Neural cell (in vitro differentiated cells): ENCODE measurements around the gene COL4A5. TPM values are rescaled to one million over a fixed set of nuclear protein-coding genes. Genes with fewer than 3 reads are reported as not detected.

ENCODE experiments used
- H2AFZ ChIP-seq: fragments of 200-600, 300-800 bp; sonication (generic), shearing (Covaris generic); 2 replicates; pipeline ENCODE4 v1.6.0; 2014; ENCODE audit warnings: low read depth, mild to moderate bottlenecking, antibody characterized with exemption, low read length, moderate library complexity
- H3F3A ChIP-seq: fragments of 200-600 bp; shearing (Covaris generic); 2 replicates; pipeline ENCODE4 v1.6.1; 2016; ENCODE audit warnings: mild to moderate bottlenecking, moderate library complexity, mixed read lengths, antibody characterized with exemption, low read length; ENCODE audit not compliant: insufficient read depth, poor library complexity, severe bottlenecking
- H3K27ac ChIP-seq: fragments of 200-600, 300-800 bp; sonication (generic), shearing (Covaris generic); 2 replicates; pipeline ENCODE4 v1.5.1; 2014; ENCODE audit warnings: mild to moderate bottlenecking, low read length, moderate library complexity
- H3K27me3 ChIP-seq: fragments of 300-800, 200-600 bp; sonication (generic), shearing (Covaris generic); 2 replicates; pipeline ENCODE4 v1.6.0; 2014; ENCODE audit warnings: mild to moderate bottlenecking, low read depth, low read length, moderate library complexity; ENCODE audit not compliant: insufficient read depth
- H3K36me3 ChIP-seq: fragments of 300-800, 200-600 bp; sonication (generic), shearing (Covaris generic); 2 replicates; pipeline ENCODE4 v1.5.1; 2014; ENCODE audit warnings: mild to moderate bottlenecking, antibody characterized with exemption, low read length, moderate library complexity; ENCODE audit not compliant: insufficient read depth
- H3K4me2 ChIP-seq: fragments of 300-800, 200-600 bp; sonication (generic), shearing (Covaris generic); 2 replicates; pipeline ENCODE4 v1.6.0; 2014; ENCODE audit warnings: mild to moderate bottlenecking, low read length
- H3K4me3 ChIP-seq: fragments of 300-800, 200-600 bp; sonication (generic), shearing (Covaris generic); 2 replicates; pipeline ENCODE4 v1.5.1; 2014; ENCODE audit warnings: mild to moderate bottlenecking, low read length, moderate library complexity
- H3K79me2 ChIP-seq: fragments of 200-600 bp; shearing (Covaris generic); replicated peaks from 2 replicates; pipeline ENCODE4 v1.6.0; 2014; ENCODE audit warnings: mild to moderate bottlenecking, low read length, moderate library complexity; ENCODE audit not compliant: insufficient read depth
- H3K9ac ChIP-seq: fragments of 300-800, 200-600 bp; sonication (generic), shearing (Covaris generic); 2 replicates; pipeline ENCODE4 v1.6.1; 2016; ENCODE audit warnings: mild to moderate bottlenecking, low read length, mixed read lengths
- H3K9me2 ChIP-seq: fragments of 200-600 bp; shearing (Covaris generic); 2 replicates; pipeline ENCODE4 v1.6.1; 2016; ENCODE audit warnings: mild to moderate bottlenecking, low read length, mixed read lengths; ENCODE audit not compliant: insufficient read depth
- H3K9me3 ChIP-seq: fragments of 200-600, 300-800 bp; sonication (generic), shearing (Covaris generic); 2 replicates; pipeline ENCODE4 v1.6.1; 2016; ENCODE audit warnings: mild to moderate bottlenecking, mixed run types, low read length, moderate library complexity, mixed read lengths
- H4K20me1 ChIP-seq: fragments of 200-600 bp; shearing (Covaris generic); 2 replicates; pipeline ENCODE4 v1.6.1; 2016; ENCODE audit warnings: mild to moderate bottlenecking, mixed run types; ENCODE audit not compliant: insufficient read depth
- EP300 ChIP-seq: fragments of 450-650 bp; conservative IDR thresholded peaks from 2 replicates; pipeline ENCODE4 v1.6.1; 2014; ENCODE audit warnings: antibody characterized with exemption, mild to moderate bottlenecking, moderate library complexity; ENCODE audit not compliant: poor library complexity, severe bottlenecking
- EZH2 ChIP-seq: fragments of 200-600, 300-800 bp; shearing (Covaris generic), sonication (generic); IDR thresholded peaks from 2 replicates; pipeline ENCODE4 v1.6.1; 2014; ENCODE audit warnings: antibody characterized with exemption, low read length, borderline replicate concordance, mild to moderate bottlenecking; ENCODE audit not compliant: insufficient read depth, poor library complexity, severe bottlenecking
- MXI1 ChIP-seq: fragments of 450-650 bp; conservative IDR thresholded peaks from 2 replicates; pipeline ENCODE4 v1.6.1; 2014; ENCODE audit warnings: antibody characterized with exemption, mild to moderate bottlenecking; ENCODE audit not compliant: poor library complexity, severe bottlenecking
- POLR2AphosphoS5 ChIP-seq: IDR thresholded peaks from 2 replicates; pipeline ENCODE4 v1.6.1; 2012
- RAD21 ChIP-seq: fragments of 450-650 bp; conservative IDR thresholded peaks from 2 replicates; pipeline ENCODE4 v1.6.1; 2014; ENCODE audit warnings: antibody characterized with exemption, mild to moderate bottlenecking, moderate library complexity
- SMC3 ChIP-seq: fragments of 450-650 bp; conservative IDR thresholded peaks from 2 replicates; pipeline ENCODE4 v1.6.1; 2014; ENCODE audit warnings: antibody characterized with exemption, mild to moderate bottlenecking, moderate library complexity; ENCODE audit not compliant: poor library complexity
- TAF1 ChIP-seq: IDR thresholded peaks from 2 replicates; pipeline ENCODE4 v1.6.1; 2012; ENCODE audit warnings: low read depth
- polyA plus RNA-seq: library from polyadenylated mRNA; depleted of rRNA; stranded (reverse); fragments of >200 nt; gene quantifications from 2 replicates; pipeline ENCODE4 v1.2.3, GENCODE V29; 2014
- TF ChIP-seq, protein P1 (sequence below): fragments of 450-650 bp; IDR thresholded peaks from 2 replicates; pipeline ENCODE4 v1.5.1; 2014; ENCODE audit warnings: antibody characterized with exemption, mild to moderate bottlenecking, moderate library complexity; ENCODE audit not compliant: poor library complexity, severe bottlenecking
- TF ChIP-seq, protein P2 (sequence below): IDR thresholded peaks from 2 replicates; pipeline ENCODE4 v1.6.1; 2012; ENCODE audit warnings: borderline replicate concordance

COL4A5 gene
- polyA plus RNA-seq, 1 donor from 2014 or later = 3.9 TPM

- Histone ChIP-seq H3K9me2 (no peaks in the 10 kb centered on the region), H3K36me3 (no peaks in the 10 kb centered on the region), H3K79me2 (no peaks in the 10 kb centered on the region), H3K27me3 (no peaks in the 10 kb centered on the region), H2AFZ (no peak overlapping the region), H3F3A (no peaks in the 10 kb centered on the region), H3K4me3 (no peak overlapping the region), H3K4me2 (no peak overlapping the region), H3K9me3 (no peaks in the 10 kb centered on the region), H4K20me1 (no peaks in the 10 kb centered on the region), H3K27ac (no peak overlapping the region), H3K9ac (no peak overlapping the region)
- no peak for TF ChIP-seq SMC3
- TF ChIP-seq, protein P1, sequence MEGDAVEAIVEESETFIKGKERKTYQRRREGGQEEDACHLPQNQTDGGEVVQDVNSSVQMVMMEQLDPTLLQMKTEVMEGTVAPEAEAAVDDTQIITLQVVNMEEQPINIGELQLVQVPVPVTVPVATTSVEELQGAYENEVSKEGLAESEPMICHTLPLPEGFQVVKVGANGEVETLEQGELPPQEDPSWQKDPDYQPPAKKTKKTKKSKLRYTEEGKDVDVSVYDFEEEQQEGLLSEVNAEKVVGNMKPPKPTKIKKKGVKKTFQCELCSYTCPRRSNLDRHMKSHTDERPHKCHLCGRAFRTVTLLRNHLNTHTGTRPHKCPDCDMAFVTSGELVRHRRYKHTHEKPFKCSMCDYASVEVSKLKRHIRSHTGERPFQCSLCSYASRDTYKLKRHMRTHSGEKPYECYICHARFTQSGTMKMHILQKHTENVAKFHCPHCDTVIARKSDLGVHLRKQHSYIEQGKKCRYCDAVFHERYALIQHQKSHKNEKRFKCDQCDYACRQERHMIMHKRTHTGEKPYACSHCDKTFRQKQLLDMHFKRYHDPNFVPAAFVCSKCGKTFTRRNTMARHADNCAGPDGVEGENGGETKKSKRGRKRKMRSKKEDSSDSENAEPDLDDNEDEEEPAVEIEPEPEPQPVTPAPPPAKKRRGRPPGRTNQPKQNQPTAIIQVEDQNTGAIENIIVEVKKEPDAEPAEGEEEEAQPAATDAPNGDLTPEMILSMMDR = no peak
- TF ChIP-seq MXI1 = no peak
- no peak for TF ChIP-seq RAD21
- TF ChIP-seq EZH2 = no peak
- no peak for TF ChIP-seq TAF1
- TF ChIP-seq, protein P2, sequence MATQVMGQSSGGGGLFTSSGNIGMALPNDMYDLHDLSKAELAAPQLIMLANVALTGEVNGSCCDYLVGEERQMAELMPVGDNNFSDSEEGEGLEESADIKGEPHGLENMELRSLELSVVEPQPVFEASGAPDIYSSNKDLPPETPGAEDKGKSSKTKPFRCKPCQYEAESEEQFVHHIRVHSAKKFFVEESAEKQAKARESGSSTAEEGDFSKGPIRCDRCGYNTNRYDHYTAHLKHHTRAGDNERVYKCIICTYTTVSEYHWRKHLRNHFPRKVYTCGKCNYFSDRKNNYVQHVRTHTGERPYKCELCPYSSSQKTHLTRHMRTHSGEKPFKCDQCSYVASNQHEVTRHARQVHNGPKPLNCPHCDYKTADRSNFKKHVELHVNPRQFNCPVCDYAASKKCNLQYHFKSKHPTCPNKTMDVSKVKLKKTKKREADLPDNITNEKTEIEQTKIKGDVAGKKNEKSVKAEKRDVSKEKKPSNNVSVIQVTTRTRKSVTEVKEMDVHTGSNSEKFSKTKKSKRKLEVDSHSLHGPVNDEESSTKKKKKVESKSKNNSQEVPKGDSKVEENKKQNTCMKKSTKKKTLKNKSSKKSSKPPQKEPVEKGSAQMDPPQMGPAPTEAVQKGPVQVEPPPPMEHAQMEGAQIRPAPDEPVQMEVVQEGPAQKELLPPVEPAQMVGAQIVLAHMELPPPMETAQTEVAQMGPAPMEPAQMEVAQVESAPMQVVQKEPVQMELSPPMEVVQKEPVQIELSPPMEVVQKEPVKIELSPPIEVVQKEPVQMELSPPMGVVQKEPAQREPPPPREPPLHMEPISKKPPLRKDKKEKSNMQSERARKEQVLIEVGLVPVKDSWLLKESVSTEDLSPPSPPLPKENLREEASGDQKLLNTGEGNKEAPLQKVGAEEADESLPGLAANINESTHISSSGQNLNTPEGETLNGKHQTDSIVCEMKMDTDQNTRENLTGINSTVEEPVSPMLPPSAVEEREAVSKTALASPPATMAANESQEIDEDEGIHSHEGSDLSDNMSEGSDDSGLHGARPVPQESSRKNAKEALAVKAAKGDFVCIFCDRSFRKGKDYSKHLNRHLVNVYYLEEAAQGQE = no peak
- no peak for TF ChIP-seq POLR2AphosphoS5
- no peak for TF ChIP-seq EP300
These were observed 22.4 kb upstream of the COL4A5 start for GRCh38 chrX:108417257-108417656.

DNA sequence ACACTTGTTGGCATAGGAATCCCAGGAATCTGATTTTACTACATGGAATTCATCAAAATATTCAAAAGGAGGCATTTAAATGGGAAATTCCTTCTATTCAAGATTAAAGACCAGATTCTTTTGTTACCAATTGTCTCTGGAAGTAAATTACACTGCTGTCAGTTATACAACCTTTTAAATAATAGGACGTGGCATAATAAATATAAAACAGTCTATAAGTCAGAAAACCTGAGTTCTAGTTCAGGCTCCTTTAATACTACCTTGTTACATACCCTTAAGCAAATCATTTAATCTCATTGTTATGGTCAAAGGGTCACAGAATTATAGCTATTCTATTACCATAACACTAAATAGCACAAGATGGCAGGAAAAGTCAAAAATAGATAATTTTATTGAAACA lies 20.2 kb upstream of the COL4A5 start:
- H4K20me1 ChIP-seq = no peaks in the 10 kb centered on the region
- H3K27me3 ChIP-seq = no peaks in the 10 kb centered on the region
- no peak overlapping the region for H3K27ac ChIP-seq
- no peak overlapping the region for H3K4me2 ChIP-seq
- H3K9me3 ChIP-seq = no peaks in the 10 kb centered on the region
- no peak for TF ChIP-seq SMC3
- TF ChIP-seq, protein P1 = no peak
- TF ChIP-seq TAF1 = no peak
- TF ChIP-seq, protein P2 = no peak
- TF ChIP-seq RAD21 = no peak
- TF ChIP-seq MXI1 = no peak
- no peaks in the 10 kb centered on the region for H3K36me3 ChIP-seq
- no peaks in the 10 kb centered on the region for H3K79me2 ChIP-seq
- no peaks in the 10 kb centered on the region for H3F3A ChIP-seq
- H3K9me2 ChIP-seq = no peaks in the 10 kb centered on the region
- no peak overlapping the region for H3K4me3 ChIP-seq
- no peak overlapping the region for H2AFZ ChIP-seq
- H3K9ac ChIP-seq = no peak overlapping the region
